ENCODE data around the gene TUT1. TPM values are rescaled to one million over a fixed set of nuclear protein-coding genes. Genes with fewer than 3 reads are reported as not detected.

TUT1 gene
- total RNA-seq, 1 experiment from 2014 or later, result 40.0 TPM

DNA sequence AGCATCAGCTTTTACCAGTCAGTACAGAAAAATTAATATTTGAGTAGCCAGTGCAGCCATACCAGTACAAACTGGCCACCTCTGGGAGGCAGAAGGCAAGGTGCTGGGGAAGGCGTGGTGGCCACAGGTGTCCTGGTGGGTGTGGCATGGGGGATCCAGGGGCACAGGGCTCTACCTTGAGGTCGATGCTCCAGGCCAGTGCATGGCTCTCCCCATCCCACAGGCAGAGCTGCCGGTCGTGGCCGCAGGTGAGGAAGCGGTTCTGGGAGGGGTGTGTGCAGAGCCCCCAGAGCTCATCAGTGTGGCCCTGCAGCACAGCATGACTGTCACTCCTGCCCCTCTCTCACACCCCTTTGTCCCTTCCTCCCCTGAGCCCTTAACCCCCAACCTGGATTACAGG is 14.1 kb upstream of the TUT1 start (continued):
- TF ChIP-seq ZNF138 (CRISPR knock-in tag; conservative IDR thresholded peaks at IDR 0.05) (no peak), STAT6 (CRISPR knock-in tag; conservative IDR thresholded peaks at IDR 0.05; ENCODE audit: low read depth) (no peak)

- POLR2A ChIA-PET, result interaction anchor here (1.8 to 2.2 kb wide), 2 partner anchors 13 to 17 kb away, joined by 8 to 9 read pairs; partner anchors contain the start of genes B3GAT3 and TUT1
- TF ChIP-seq, protein P1, sequence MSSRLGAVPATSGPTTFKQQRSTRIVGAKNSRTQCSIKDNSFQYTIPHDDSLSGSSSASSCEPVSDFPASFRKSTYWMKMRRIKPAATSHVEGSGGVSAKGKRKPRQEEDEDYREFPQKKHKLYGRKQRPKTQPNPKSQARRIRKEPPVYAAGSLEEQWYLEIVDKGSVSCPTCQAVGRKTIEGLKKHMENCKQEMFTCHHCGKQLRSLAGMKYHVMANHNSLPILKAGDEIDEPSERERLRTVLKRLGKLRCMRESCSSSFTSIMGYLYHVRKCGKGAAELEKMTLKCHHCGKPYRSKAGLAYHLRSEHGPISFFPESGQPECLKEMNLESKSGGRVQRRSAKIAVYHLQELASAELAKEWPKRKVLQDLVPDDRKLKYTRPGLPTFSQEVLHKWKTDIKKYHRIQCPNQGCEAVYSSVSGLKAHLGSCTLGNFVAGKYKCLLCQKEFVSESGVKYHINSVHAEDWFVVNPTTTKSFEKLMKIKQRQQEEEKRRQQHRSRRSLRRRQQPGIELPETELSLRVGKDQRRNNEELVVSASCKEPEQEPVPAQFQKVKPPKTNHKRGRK (CRISPR knock-in tag; IDR thresholded peaks at IDR 0.05; ENCODE audit: borderline replicate concordance), result no peak
- TF ChIP-seq GRHL2 (CRISPR knock-in tag; IDR thresholded peaks at IDR 0.05; ENCODE audit: insufficient replicate concordance, severe bottlenecking) (no peak), ZNF232 (CRISPR knock-in tag; IDR thresholded peaks at IDR 0.05) (no peak)
- Mint-ChIP-seq H3K4me1 (peaks cover 51% of the 10 kb centered on the region), H3K27ac (no peak overlapping the region), H3K36me3 (peaks cover 12% of the 10 kb centered on the region), H3K27me3 (ENCODE audit: low read depth) (peaks cover 26% of the 10 kb centered on the region), H3K9me3 (no peaks in the 10 kb centered on the region), H3K4me3 (peak overlapping the region; percentile 12; the same call in 1 of the 2 replicates)
- DNase-seq (ENCODE audit: low spot score) (peak; percentile 30), ATAC-seq (no peak)
- CTCF ChIA-PET, result interaction anchor here (0.8 to 8.9 kb wide), 6 partner anchors 12 to 210 kb away, joined by 3 to 74 read pairs (median 3); partner anchors contain the start of genes TMEM179B, TUT1 and UQCC3
Observed at GRCh38 chr11:62604460-62605120, 13.3 kb upstream of the TUT1 start.

DNA sequence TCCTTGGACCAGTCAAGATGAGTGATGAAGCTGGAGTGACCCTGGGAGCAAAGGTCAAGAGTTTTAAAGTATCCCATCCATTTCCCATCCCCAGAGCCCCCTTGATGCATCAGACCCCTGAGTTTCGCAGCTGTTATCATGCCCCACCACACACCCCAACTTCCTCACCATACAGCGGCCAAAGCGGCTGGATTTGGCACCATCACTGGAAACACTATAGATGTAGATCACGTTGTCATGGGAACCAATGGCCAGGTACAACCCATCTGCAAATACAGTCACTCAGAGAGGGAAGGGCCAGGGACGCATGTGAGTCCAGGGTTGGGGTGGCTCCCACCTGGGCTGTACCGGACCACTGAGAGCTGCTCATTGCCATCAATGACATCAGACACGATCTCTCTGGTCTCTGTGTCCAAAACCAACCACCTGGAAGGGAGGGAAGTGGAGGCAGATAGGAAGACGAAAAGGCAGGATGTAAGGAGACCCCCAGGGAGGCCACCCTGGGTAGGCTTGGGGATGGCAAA is 12.5 kb upstream of the TUT1 start:
- ATAC-seq (no peak), DNase-seq (ENCODE audit: low spot score) (no peak)
- H3K36me3 Mint-ChIP-seq, result peaks cover 18% of the 10 kb centered on the region
- no peak for TF ChIP-seq ATF3 (CRISPR knock-in tag; conservative IDR thresholded peaks at IDR 0.05)
- TF ChIP-seq, protein P2, sequence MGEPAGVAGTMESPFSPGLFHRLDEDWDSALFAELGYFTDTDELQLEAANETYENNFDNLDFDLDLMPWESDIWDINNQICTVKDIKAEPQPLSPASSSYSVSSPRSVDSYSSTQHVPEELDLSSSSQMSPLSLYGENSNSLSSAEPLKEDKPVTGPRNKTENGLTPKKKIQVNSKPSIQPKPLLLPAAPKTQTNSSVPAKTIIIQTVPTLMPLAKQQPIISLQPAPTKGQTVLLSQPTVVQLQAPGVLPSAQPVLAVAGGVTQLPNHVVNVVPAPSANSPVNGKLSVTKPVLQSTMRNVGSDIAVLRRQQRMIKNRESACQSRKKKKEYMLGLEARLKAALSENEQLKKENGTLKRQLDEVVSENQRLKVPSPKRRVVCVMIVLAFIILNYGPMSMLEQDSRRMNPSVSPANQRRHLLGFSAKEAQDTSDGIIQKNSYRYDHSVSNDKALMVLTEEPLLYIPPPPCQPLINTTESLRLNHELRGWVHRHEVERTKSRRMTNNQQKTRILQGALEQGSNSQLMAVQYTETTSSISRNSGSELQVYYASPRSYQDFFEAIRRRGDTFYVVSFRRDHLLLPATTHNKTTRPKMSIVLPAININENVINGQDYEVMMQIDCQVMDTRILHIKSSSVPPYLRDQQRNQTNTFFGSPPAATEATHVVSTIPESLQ (CRISPR knock-in tag; IDR thresholded peaks at IDR 0.05), result no peak
- POLR2A ChIA-PET, result interaction anchor here (1.4 to 2.2 kb wide), 3 partner anchors 12 to 61 kb away, joined by 5 to 9 read pairs (median 8); partner anchors contain the start of genes B3GAT3, C11orf98, CSKMT and TUT1
- CTCF ChIA-PET, result interaction anchor here (0.8 to 8.9 kb wide), 6 partner anchors 8 to 183 kb away, joined by 3 to 74 read pairs (median 3); partner anchors contain the start of genes EML3, ROM1, TMEM179B and TUT1
- peak overlapping the region; percentile 4; the same call in 1 of the 2 replicates for H3K27ac Mint-ChIP-seq
- peaks cover 58% of the 10 kb centered on the region for H3K4me1 Mint-ChIP-seq
- H3K27me3 Mint-ChIP-seq (ENCODE audit: low read depth), result peaks cover 26% of the 10 kb centered on the region
- no peaks in the 10 kb centered on the region for H3K9me3 Mint-ChIP-seq
- H3K4me3 Mint-ChIP-seq, result peak overlapping the region; percentile 91

DNA sequence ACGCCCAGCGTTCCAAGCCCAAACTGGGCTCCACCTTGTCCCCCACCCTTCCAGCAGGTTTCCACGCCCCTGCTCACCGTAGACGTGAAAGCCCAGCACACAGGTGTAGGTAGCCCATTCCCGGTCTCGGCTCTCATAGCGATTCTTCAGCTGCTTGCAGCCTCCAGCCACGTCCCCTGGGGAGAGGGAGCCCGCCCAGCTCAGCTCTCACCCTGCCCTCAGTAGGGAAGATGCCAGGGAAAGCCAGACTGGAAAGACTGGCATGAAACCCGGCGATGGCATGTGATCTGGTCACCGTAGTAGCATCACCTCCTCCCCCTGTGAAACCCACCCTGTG is 11.7 kb upstream of the TUT1 start:
- TF ChIP-seq, protein P2 (CRISPR knock-in tag; IDR thresholded peaks at IDR 0.05), result no peak
- TF ChIP-seq KAT7 (CRISPR knock-in tag; IDR thresholded peaks at IDR 0.05; ENCODE audit: borderline replicate concordance) (no peak), CREM (CRISPR knock-in tag; IDR thresholded peaks at IDR 0.05) (no peak), NFATC4 (CRISPR knock-in tag; IDR thresholded peaks at IDR 0.05) (no peak), ESRRA (CRISPR knock-in tag; IDR thresholded peaks at IDR 0.05; ENCODE audit: borderline replicate concordance) (no peak)
- TF ChIP-seq, protein P3, sequence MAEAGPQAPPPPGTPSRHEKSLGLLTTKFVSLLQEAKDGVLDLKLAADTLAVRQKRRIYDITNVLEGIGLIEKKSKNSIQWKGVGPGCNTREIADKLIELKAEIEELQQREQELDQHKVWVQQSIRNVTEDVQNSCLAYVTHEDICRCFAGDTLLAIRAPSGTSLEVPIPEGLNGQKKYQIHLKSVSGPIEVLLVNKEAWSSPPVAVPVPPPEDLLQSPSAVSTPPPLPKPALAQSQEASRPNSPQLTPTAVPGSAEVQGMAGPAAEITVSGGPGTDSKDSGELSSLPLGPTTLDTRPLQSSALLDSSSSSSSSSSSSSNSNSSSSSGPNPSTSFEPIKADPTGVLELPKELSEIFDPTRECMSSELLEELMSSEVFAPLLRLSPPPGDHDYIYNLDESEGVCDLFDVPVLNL (CRISPR knock-in tag; IDR thresholded peaks at IDR 0.05; ENCODE audit: borderline replicate concordance, low read depth), result no peak
- CTCF ChIA-PET, result interaction anchor here (3.8 to 8.9 kb wide), 2 partner anchors 9 to 10 kb away, joined by 43 to 74 read pairs; partner anchors contain the start of genes EML3, ROM1 and TUT1
- peak overlapping the region; percentile 91 for H3K4me3 Mint-ChIP-seq

More for the DNA sequence above, 11.7 kb upstream of the TUT1 start:
- Mint-ChIP-seq H3K27me3 (ENCODE audit: low read depth) (peaks cover 26% of the 10 kb centered on the region), H3K36me3 (peaks cover 26% of the 10 kb centered on the region), H3K9me3 (no peaks in the 10 kb centered on the region), H3K27ac (no peak overlapping the region), H3K4me1 (peaks cover 60% of the 10 kb centered on the region)
- POLR2A ChIA-PET, result interaction anchor here (0.7 to 1.4 kb wide), 3 partner anchors 12 to 62 kb away, joined by 3 to 7 read pairs (median 5); partner anchors contain the start of genes B3GAT3, C11orf98, CSKMT and TUT1
- ATAC-seq (no peak), DNase-seq (ENCODE audit: low spot score) (no peak)
